ENCODE data around the gene KTN1. TPM values are rescaled to one million over a fixed set of nuclear protein-coding genes. Genes with fewer than 3 reads are reported as not detected.

The KTN1 gene
- total RNA-seq, 1 experiment from 2014 or later, result 125 TPM

- ChIA-PET CTCF (no interaction called here), POLR2A (no interaction called here)
- H3K27me3 Mint-ChIP-seq (ENCODE audit: low read depth), result no peaks in the 10 kb centered on the region
- H3K4me1 Mint-ChIP-seq, result no peaks in the 10 kb centered on the region
- DNase-seq (ENCODE audit: low spot score) (no peak), ATAC-seq (no peak)
- no peak overlapping the region for H3K27ac Mint-ChIP-seq
- no peaks in the 10 kb centered on the region for H3K9me3 Mint-ChIP-seq
- H3K36me3 Mint-ChIP-seq, result no peaks in the 10 kb centered on the region
- H3K4me3 Mint-ChIP-seq, result no peak overlapping the region
- TF ChIP-seq, protein P1, sequence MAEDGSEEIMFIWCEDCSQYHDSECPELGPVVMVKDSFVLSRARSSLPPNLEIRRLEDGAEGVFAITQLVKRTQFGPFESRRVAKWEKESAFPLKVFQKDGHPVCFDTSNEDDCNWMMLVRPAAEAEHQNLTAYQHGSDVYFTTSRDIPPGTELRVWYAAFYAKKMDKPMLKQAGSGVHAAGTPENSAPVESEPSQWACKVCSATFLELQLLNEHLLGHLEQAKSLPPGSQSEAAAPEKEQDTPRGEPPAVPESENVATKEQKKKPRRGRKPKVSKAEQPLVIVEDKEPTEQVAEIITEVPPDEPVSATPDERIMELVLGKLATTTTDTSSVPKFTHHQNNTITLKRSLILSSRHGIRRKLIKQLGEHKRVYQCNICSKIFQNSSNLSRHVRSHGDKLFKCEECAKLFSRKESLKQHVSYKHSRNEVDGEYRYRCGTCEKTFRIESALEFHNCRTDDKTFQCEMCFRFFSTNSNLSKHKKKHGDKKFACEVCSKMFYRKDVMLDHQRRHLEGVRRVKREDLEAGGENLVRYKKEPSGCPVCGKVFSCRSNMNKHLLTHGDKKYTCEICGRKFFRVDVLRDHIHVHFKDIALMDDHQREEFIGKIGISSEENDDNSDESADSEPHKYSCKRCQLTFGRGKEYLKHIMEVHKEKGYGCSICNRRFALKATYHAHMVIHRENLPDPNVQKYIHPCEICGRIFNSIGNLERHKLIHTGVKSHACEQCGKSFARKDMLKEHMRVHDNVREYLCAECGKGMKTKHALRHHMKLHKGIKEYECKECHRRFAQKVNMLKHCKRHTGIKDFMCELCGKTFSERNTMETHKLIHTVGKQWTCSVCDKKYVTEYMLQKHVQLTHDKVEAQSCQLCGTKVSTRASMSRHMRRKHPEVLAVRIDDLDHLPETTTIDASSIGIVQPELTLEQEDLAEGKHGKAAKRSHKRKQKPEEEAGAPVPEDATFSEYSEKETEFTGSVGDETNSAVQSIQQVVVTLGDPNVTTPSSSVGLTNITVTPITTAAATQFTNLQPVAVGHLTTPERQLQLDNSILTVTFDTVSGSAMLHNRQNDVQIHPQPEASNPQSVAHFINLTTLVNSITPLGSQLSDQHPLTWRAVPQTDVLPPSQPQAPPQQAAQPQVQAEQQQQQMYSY (CRISPR knock-in tag; IDR thresholded peaks at IDR 0.05), result no peak
- no peak for TF ChIP-seq ZNF121 (CRISPR knock-in tag; IDR thresholded peaks at IDR 0.05)
Measured at GRCh38 chr14:55545779-55546178, 34.2 kb upstream of the KTN1 start.

GRCh38 chr14:55546212-55546874, 33.7 kb upstream of the KTN1 start:
- DNase-seq (ENCODE audit: low spot score) (no peak), ATAC-seq (no peak)
- H3K9me3 Mint-ChIP-seq, result no peaks in the 10 kb centered on the region
- no peaks in the 10 kb centered on the region for H3K36me3 Mint-ChIP-seq
- TF ChIP-seq STAT6 (CRISPR knock-in tag; conservative IDR thresholded peaks at IDR 0.05; ENCODE audit: low read depth), result no peak
- TF ChIP-seq MXD4 (CRISPR knock-in tag; IDR thresholded peaks at IDR 0.05; ENCODE audit: borderline replicate concordance), result no peak
- ChIA-PET POLR2A (interaction anchor here (1.0 kb wide), 1 partner anchor 15 kb away, joined by 4 read pairs; no protein-coding TSS in a partner anchor), CTCF (interaction anchor here (1.0 kb wide), 1 partner anchor 100 kb away, joined by 3 read pairs; no protein-coding TSS in a partner anchor)
- no peaks in the 10 kb centered on the region for H3K27me3 Mint-ChIP-seq (ENCODE audit: low read depth)
- H3K4me1 Mint-ChIP-seq, result no peaks in the 10 kb centered on the region
- H3K4me3 Mint-ChIP-seq, result no peak overlapping the region
- no peak overlapping the region for H3K27ac Mint-ChIP-seq

DNA sequence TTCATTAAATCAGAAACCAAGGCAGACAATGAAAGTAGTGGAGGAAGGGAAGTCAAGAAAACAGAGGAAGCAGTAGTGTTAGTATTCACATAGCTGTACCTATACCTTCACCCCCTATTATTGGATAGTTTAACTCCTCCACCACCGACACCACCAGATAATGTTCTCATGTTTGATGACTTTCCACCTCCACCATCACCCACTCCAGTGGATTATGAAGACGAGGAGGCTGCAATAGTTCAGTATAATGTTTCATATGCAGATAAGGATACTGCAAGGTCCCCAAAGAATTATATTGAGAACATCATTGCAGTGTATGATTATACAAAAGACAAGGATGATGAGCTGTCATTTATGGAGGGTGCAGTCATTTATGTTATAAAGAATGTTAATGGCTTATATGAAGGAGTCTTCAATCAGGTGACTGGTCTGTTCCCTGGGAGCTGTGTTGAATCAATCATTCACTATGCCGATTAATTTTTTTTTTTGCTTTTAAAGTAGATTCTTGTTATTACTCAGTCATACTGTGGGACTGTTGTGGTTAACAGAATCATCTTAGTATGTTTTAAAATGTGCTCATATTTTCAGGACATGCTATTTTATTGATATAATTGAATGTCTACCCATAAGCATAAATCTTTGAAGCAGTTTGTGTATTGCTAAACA, 32.2 kb upstream of the KTN1 start:
- POLR2A ChIA-PET, result no interaction called here
- H3K9me3 Mint-ChIP-seq, result no peaks in the 10 kb centered on the region
- H3K4me1 Mint-ChIP-seq, result no peaks in the 10 kb centered on the region
- TF ChIP-seq NR3C1 (CRISPR knock-in tag; conservative IDR thresholded peaks at IDR 0.05; ENCODE audit: low read depth), result no peak
- TF ChIP-seq ZNF423 (CRISPR knock-in tag; IDR thresholded peaks at IDR 0.05), result no peak
- TF ChIP-seq TP53 (CRISPR knock-in tag; IDR thresholded peaks at IDR 0.05), result no peak
- TF ChIP-seq, protein P2, sequence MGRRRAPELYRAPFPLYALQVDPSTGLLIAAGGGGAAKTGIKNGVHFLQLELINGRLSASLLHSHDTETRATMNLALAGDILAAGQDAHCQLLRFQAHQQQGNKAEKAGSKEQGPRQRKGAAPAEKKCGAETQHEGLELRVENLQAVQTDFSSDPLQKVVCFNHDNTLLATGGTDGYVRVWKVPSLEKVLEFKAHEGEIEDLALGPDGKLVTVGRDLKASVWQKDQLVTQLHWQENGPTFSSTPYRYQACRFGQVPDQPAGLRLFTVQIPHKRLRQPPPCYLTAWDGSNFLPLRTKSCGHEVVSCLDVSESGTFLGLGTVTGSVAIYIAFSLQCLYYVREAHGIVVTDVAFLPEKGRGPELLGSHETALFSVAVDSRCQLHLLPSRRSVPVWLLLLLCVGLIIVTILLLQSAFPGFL (CRISPR knock-in tag; IDR thresholded peaks at IDR 0.05; ENCODE audit: borderline replicate concordance), result no peak
- TF ChIP-seq SMAD4 (CRISPR knock-in tag; IDR thresholded peaks at IDR 0.05), result no peak
- TF ChIP-seq ZBTB21 (CRISPR knock-in tag; IDR thresholded peaks at IDR 0.05; ENCODE audit: borderline replicate concordance), result no peak
- no peak for TF ChIP-seq FOXK1 (CRISPR knock-in tag; IDR thresholded peaks at IDR 0.05)
- no peak for TF ChIP-seq ESRRA (CRISPR knock-in tag; IDR thresholded peaks at IDR 0.05; ENCODE audit: borderline replicate concordance)
- no peak for TF ChIP-seq USF1 (CRISPR knock-in tag; IDR thresholded peaks at IDR 0.05)
- TF ChIP-seq, protein P1 (CRISPR knock-in tag; IDR thresholded peaks at IDR 0.05), result no peak
- no peak for TF ChIP-seq SOX15 (CRISPR knock-in tag; IDR thresholded peaks at IDR 0.05)
- no peak for TF ChIP-seq TCF7 (CRISPR knock-in tag; IDR thresholded peaks at IDR 0.05; ENCODE audit: low read depth)
- no peak for TF ChIP-seq PRRX2 (CRISPR knock-in tag; IDR thresholded peaks at IDR 0.05)
- no peak for TF ChIP-seq ATF3 (CRISPR knock-in tag; conservative IDR thresholded peaks at IDR 0.05)
- no peak for TF ChIP-seq ZNF138 (CRISPR knock-in tag; conservative IDR thresholded peaks at IDR 0.05)

More for the DNA sequence above, 32.2 kb upstream of the KTN1 start:
- Mint-ChIP-seq H3K27me3 (ENCODE audit: low read depth) (no peaks in the 10 kb centered on the region), H3K36me3 (no peaks in the 10 kb centered on the region), H3K27ac (no peak overlapping the region), H3K4me3 (no peak overlapping the region)
- no peak for ATAC-seq
- no peak for DNase-seq (ENCODE audit: low spot score)
- CTCF ChIA-PET, result no interaction called here
